ENCODE results near the gene CLDN5. TPM values are rescaled to one million over a fixed set of nuclear protein-coding genes. Genes with fewer than 3 reads are reported as not detected.

CLDN5 gene
- total RNA-seq, 2 experiments from 2014 or later: not detected

- Histone ChIP-seq H3K9me2 (ENCODE audit: insufficient read depth, low read length) (no peaks in the 10 kb centered on the region), H3K27ac (ENCODE audit: low read depth, low read length, poor library complexity, severe bottlenecking) (peak overlapping the region; percentile 75), H3K4me2 (ENCODE audit: low read length) (peak overlapping the region; percentile 100), H3K36me3 (ENCODE audit: insufficient read depth, low read length) (peaks cover 52% of the 10 kb centered on the region), H4K20me1 (ENCODE audit: insufficient read depth, low read length) (peaks cover 19% of the 10 kb centered on the region), H3K4me1 (ENCODE audit: insufficient read depth, low read length, poor library complexity, severe bottlenecking) (peaks cover 14% of the 10 kb centered on the region), H3K79me2 (ENCODE audit: insufficient read depth, low read depth, low read length) (peaks cover 68% of the 10 kb centered on the region), H3K4me3 (ENCODE audit: low read depth, low read length, poor library complexity, severe bottlenecking) (peak overlapping the region; percentile 94), H2AFZ (ENCODE audit: low read length) (peak overlapping the region; percentile 78; the same call in 1 of the 2 replicates), H3K9me3 (ENCODE audit: low read length) (no peaks in the 10 kb centered on the region)
- CTCF ChIA-PET (ENCODE audit: unreplicated experiment): interaction anchor here (1.1 kb wide), 1 partner anchor 154 kb away, joined by 3 read pairs; no protein-coding TSS in a partner anchor
- no peak for TF ChIP-seq EZH2phosphoT487 (IDR thresholded peaks at IDR 0.05; ENCODE audit: borderline replicate concordance, low read depth, low read length)
- no peak for TF ChIP-seq CTCF (conservative IDR thresholded peaks at IDR 0.05; ENCODE audit: low read length)
- intact Hi-C loops (cut with micrococcal nuclease; ENCODE audit: unreplicated experiment): no loop called here
- no TSS peak for BruUV-seq (replicated peaks)
- POLR2A ChIA-PET: interaction anchor here (0.9 kb wide), 1 partner anchor 118 kb away, joined by 3 read pairs; no protein-coding TSS in a partner anchor
- peak; percentile 38 for DNase-seq (ENCODE audit: low spot score)
Observed at GRCh38 chr22:19478045-19478900, 45.9 kb downstream of the CLDN5 start.

GRCh38 chr22:19477321-19478044, 46.7 kb downstream of the CLDN5 start:
- peak overlapping the region; percentile 75 for H3K27ac ChIP-seq (ENCODE audit: low read depth, low read length, poor library complexity, severe bottlenecking)
- CTCF ChIA-PET (ENCODE audit: unreplicated experiment): no interaction called here
- BruUV-seq (replicated peaks): TSS peak; percentile 51
- H3K4me3 ChIP-seq (ENCODE audit: low read depth, low read length, poor library complexity, severe bottlenecking): peak overlapping the region; percentile 94
- peak overlapping the region; percentile 100 for H3K4me2 ChIP-seq (ENCODE audit: low read length)
- DNase-seq (ENCODE audit: low spot score): peak; percentile 43
- H3K36me3 ChIP-seq (ENCODE audit: insufficient read depth, low read length): peaks cover 52% of the 10 kb centered on the region
- intact Hi-C loops (cut with micrococcal nuclease; ENCODE audit: unreplicated experiment): loop anchor here (2.0 kb wide), 2 partner anchors 45 to 177 kb away; partner anchors contain the start of gene MRPL40
- peaks cover 68% of the 10 kb centered on the region for H3K79me2 ChIP-seq (ENCODE audit: insufficient read depth, low read depth, low read length)
- H3K4me1 ChIP-seq (ENCODE audit: insufficient read depth, low read length, poor library complexity, severe bottlenecking): peaks cover 14% of the 10 kb centered on the region
- H3K9me3 ChIP-seq (ENCODE audit: low read length): no peaks in the 10 kb centered on the region
- H2AFZ ChIP-seq (ENCODE audit: low read length): no peak overlapping the region
- no peak for TF ChIP-seq EZH2phosphoT487 (IDR thresholded peaks at IDR 0.05; ENCODE audit: borderline replicate concordance, low read depth, low read length)
- peak; percentile 75 for TF ChIP-seq CTCF (conservative IDR thresholded peaks at IDR 0.05; ENCODE audit: low read length)
- no peaks in the 10 kb centered on the region for H3K9me2 ChIP-seq (ENCODE audit: insufficient read depth, low read length)
- H4K20me1 ChIP-seq (ENCODE audit: insufficient read depth, low read length): peaks cover 17% of the 10 kb centered on the region
- POLR2A ChIA-PET: interaction anchor here (0.7 to 0.9 kb wide), 3 partner anchors 118 to 214 kb away, joined by 3 to 5 read pairs (median 4); no protein-coding TSS in a partner anchor

Measured in OCI-LY7 (cell line).